HG03066 (cell line): Measurements from ENCODE around the gene KNTC1.
"Not testable (repeated sequence)": the region's sequence is repeated elsewhere in the genome, so short reads cannot be mapped to it uniquely, and the experiment has no call there.

Source experiments
- ATAC-seq: cut with Tn5 transposase; IDR thresholded peaks from one replicate; pipeline ENCODE4 v1.9.1; 2021; ENCODE audit warnings: low read depth; ENCODE audit not compliant: unreplicated experiment

Gene KNTC1

GRCh38 chr12:122506393-122506938, 20.6 kb upstream of the KNTC1 start:
- ATAC-seq: no peak

- ATAC-seq: no peak
Measured at GRCh38 chr12:122508163-122508562, 18.9 kb upstream of the KNTC1 start.

GRCh38 chr12:122513028-122513427, 14.0 kb upstream of the KNTC1 start:
- ATAC-seq: not testable (repeated sequence)

DNA sequence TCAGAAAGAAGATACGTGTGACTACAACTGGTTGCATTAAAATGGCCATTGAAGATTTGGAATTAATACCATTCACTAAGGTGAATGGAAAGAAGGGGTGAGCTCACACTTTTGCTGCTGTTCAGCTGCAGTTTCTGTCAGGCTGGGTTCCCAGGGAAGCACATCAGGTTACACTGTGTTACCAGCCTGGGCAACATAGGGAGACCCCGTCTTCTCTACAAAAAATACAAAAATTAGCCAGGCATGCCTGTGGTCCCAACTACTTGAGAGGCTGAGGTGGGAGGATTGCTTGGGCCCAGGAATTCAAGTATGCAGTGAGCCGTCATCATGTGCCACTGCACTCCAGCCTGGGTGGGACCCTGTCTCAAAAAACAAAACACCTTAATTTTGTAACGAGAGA, 13.4 kb upstream of the KNTC1 start:
- no peak for ATAC-seq

DNA sequence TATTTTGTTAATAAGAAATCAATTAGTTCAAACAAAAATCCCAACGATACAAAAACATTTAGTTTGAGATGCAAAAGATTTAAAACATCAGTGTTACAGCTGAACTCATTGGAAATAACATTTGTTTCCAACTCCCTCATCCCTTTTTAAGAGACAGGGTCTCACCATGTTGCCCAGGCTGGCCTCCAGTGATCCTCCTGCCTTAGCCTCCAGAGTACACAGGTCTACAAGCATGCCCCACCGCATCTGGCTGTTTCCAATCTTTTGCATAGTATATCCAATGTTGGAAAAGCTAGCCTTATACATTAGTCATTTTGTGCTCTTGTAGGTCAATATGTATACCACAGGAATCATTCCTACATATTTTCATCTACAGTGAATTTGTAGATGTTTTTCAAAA, 11.8 kb upstream of the KNTC1 start:
- ATAC-seq: no peak

DNA sequence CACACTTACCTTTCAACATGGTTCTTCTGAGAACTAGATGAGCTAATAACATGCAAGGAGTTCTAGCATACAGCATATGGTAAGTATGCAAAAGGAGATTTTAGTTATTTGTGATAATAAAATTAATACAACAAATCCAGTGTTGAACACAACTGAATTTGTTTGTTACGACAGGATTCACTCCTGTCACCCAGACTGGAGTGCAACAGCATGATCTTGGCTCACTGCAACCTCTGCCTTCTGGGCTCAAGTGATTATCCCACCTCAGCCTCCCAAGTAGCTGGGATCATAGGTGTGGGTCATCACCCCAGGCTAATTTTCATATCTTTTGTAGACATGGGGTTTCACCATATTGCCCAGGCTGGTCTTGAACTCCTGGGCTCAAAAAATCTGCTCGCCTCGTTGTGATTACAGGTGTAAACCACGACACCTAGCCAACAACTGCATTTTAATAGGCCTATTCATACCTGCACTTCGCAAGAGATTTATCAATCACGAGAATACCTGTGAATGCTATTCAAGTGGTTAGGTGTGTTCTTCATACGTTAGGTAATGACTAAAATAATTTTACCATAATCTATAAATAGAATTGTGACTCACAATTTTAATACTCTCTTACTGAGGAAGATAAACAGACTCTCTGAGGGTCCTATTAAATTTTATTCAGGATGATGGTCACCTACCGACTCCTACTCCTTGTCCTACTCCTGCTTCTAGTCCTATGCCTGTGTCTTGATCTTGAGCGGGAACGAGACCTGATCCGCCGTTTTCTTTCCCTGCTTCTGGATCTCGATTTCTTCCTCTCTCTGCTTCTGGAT, 10.3 kb upstream of the KNTC1 start:
- ATAC-seq: no peak

DNA sequence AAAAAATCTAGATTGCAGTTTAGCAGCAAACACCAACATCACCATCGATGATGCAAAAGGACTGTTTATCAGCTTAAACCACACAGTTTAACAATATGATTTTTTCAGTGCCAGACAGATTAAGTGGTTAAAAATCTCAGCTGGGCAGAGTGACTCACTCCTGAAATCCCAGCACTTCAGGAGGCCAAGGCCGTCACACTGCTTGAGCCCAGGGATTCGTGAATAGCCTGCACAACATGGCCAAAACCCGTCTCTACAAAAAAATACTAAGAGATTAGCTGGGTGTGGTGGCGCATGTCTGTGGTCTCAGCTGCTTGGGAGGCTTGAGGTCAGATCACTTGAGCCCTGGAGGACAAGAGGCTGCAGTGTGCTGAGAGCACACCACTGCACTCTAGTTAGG, 9.2 kb upstream of the KNTC1 start:
- no peak for ATAC-seq

- no peak for ATAC-seq
Measured at GRCh38 chr12:122518908-122519307, 8.1 kb upstream of the KNTC1 start.

DNA sequence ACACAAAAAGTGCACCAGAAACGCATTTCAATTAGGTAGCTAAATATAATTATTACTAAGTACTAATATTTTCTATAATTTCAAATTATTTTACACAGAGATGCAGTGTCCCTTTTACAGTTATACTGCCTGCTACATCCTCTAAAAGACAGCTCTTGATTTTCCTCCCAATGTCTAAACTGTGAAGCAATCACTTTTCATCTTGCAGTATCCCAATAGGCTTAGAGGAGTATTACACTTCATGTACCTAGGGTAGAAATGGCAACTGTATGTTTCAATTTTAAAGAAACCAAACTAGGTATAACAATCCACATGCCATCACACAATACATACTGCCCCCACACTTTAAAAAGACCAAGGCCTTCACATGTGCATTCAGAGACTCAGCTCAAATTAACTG, 7.6 kb upstream of the KNTC1 start:
- no peak for ATAC-seq

GRCh38 chr12:122520676-122521075, 6.4 kb upstream of the KNTC1 start:
- no peak for ATAC-seq

GRCh38 chr12:122523280-122523679, 3.8 kb upstream of the KNTC1 start:
- no peak for ATAC-seq

- ATAC-seq: no peak
Measured at GRCh38 chr12:122523846-122524718, 3.0 kb upstream of the KNTC1 start.

GRCh38 chr12:122527478-122527944, 462 bp downstream of the KNTC1 start:
- ATAC-seq: no peak

DNA sequence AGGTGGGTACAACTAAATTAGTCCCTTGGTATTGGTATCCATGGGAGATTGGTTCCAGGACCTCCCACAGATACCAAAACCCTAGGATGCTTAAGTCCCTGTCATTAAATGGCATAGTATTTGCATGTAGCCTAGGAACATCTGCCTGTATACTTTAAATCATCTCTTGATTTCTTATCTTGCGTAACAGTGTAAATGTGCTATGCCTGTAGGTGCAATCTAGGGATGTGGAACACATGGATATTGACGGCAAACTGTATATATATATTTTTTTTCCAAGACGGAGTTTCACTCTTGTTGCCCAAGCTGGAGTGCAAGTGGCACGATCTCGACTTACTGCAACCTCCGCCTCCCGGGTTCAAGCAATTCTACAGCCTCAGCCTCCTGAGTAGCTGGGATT, 1.5 kb downstream of the KNTC1 start:
- no peak for ATAC-seq

- ATAC-seq: no peak
Measured at GRCh38 chr12:122528992-122529391, 1.9 kb downstream of the KNTC1 start.

DNA sequence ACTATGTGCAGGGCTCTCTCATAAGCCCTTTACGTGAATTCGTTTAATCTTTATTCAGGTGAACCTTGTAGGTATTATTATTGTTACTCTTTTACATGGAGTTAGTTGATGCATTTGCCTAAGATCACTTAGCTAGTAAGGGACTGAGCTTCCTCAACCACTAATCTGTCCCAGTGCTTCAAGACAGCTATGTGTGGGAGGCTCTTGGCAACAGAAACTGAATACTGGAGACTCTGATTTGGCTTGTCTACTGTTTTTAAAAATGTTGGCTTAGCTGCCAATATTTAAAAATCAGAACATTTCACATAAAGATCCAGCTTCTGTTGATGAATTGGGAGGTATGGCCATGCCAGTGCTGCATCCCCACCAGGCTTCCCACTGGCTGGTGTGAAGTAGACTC, 6.8 kb downstream of the KNTC1 start:
- no peak for ATAC-seq

GRCh38 chr12:122537021-122537420, 10.0 kb downstream of the KNTC1 start:
- ATAC-seq: no peak

- ATAC-seq: no peak
Measured at GRCh38 chr12:122538496-122538895, 11.4 kb downstream of the KNTC1 start.

DNA sequence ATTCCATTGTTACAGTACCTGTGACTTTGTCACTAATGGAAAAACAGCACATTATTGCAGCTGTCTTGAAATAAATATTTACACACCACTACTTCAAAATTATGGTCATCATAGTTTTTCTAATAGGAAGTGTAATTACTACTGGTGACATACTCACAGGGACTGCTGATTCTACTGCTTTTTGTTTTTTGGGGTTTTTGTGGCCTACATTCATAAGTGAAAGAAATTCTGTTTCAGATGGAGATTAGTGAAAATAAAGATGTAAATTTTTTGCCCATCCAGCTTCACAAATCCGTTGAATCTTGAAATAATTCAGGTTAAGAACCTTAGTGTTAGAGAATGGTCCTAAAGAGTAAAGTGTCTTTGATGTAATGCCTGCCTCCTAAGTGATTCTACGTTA, 17.5 kb downstream of the KNTC1 start:
- no peak for ATAC-seq

- peak; percentile 68 for ATAC-seq
Measured at GRCh38 chr12:122545855-122546254, 18.8 kb downstream of the KNTC1 start.

DNA sequence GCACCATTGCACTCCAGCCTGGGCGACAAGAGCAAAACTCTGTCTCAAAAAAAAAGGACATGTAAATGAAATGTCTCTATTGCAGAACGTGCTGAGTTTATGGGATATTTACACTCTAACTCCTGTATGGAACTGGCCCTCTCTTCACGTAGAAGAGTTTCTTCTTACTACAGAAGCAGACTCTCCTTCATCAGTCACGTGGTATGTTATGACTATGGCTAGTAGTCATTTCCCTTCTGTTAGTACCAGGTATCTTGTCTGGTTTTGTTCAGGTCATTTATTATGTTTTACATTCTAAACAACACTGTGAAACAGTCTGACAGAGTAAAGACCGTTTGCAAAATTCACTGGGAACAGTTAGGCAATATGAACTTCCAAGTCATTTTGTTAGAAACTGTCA, 20.3 kb downstream of the KNTC1 start:
- no peak for ATAC-seq
